Measurements from ENCODE around the gene TFEB.

- TF ChIP-seq POLR2A (IDR thresholded peaks at IDR 0.05; ENCODE audit: low read length) (no peak), GATA1 (IDR thresholded peaks at IDR 0.05; ENCODE audit: low read depth, low read length) (no peak)
Measured at GRCh38 chr6:41635365-41635764, 100.0 kb downstream of the TFEB start.

All from erythroblast (primary cell).